ENCODE measurements around the gene RPUSD3. TPM values are rescaled to one million over a fixed set of nuclear protein-coding genes. Genes with fewer than 3 reads are reported as not detected.
A peak's percentile ranks its signal among the peaks of the same experiment; 100 is the strongest.
"Not testable (repeated sequence)": the region's sequence is repeated elsewhere in the genome, so short reads cannot be mapped to it uniquely, and the experiment has no call there.

The RPUSD3 gene
- polyA plus RNA-seq, 2 of the 4 experiments (the other 2 are of a cell fraction), result 38.9 to 44.5 TPM

GRCh38 chr3:9878700-9879099 is 34.9 kb upstream of the RPUSD3 start:
- ChIA-PET CTCF (interaction anchor here (0.6 to 3.0 kb wide), 6 partner anchors 13 to 104 kb away, joined by 3 to 16 read pairs (median 6); partner anchors contain the start of gene CRELD1), POLR2A (interaction anchor here (1.9 kb wide), 1 partner anchor 11 kb away, joined by 21 read pairs; the partner anchor contains the start of gene JAGN1)
- ATAC-seq, result peak; percentile 84 to 88
- TF ChIP-seq, protein P1, sequence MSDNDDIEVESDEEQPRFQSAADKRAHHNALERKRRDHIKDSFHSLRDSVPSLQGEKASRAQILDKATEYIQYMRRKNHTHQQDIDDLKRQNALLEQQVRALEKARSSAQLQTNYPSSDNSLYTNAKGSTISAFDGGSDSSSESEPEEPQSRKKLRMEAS (IDR thresholded peaks at IDR 0.05), result 0 out of 2 replicates have a peak, but pooled peaks have one; percentile 32
- TF ChIP-seq USF2 (IDR thresholded peaks at IDR 0.05), result no peak
- no peak for TF ChIP-seq JUN (IDR thresholded peaks at IDR 0.05)
- no peak for TF ChIP-seq HDAC2 (IDR thresholded peaks at IDR 0.05)
- no peak for TF ChIP-seq SMC3 (IDR thresholded peaks at IDR 0.05)
- no peak for TF ChIP-seq HOXB5 (CRISPR knock-in tag; IDR thresholded peaks at IDR 0.05)
- no peak for TF ChIP-seq FOSL2 (IDR thresholded peaks at IDR 0.05)
- peak; percentile 40 for TF ChIP-seq FOSL2 (CRISPR knock-in tag; IDR thresholded peaks at IDR 0.05)
- WGBS (ENCODE audit: missing lambda C conversion rate), result 8% methylated on average over 4 of the region's 5 CpGs
- Histone ChIP-seq H3K4me3 (no peak overlapping the region; the same call in 2 of the 3 replicates), H3K4me2 (peak overlapping the region; percentile 61), H3K9me3 (no peaks in the 10 kb centered on the region), H3K4me1 (peaks cover 31% of the 10 kb centered on the region), H3K27ac (peak overlapping the region; percentile 75 to 82)
- DNase-seq (ENCODE audit: low read depth in 1 of 2, low spot score in 1 of 2), result peak; percentile 65 to 74
- FAIRE-seq, result no peak

DNA sequence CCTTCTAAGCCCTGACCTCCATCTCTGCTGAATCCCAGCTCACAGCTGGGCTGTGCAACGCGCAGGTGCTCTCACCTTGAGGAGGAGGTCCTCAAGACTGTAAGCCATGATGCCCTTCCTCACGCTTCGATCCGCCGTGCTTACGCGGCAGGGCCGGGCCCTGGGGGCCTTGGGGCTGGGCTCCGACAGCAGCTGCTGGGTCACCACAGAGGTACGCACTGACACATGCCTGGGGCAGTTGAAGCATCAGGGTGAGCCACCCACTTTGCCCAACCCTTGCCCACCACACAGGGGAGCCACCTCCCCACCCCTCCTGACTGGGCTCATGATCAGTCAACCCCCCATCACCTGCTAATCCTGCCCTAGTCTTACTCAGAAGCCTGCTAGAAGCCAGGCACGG is 33.2 kb upstream of the RPUSD3 start:
- 98% methylated on average over 11 of the region's 12 CpGs for WGBS (ENCODE audit: missing lambda C conversion rate)
- Histone ChIP-seq H3K4me1 (peaks cover 30% of the 10 kb centered on the region), H3K27ac (peak overlapping the region; percentile 8 to 75; a peak in 1 of 6 replicates), H3K4me3 (no peak overlapping the region), H3K4me2 (no peak overlapping the region), H3K9me3 (no peaks in the 10 kb centered on the region)
- ChIA-PET POLR2A (no interaction called here), CTCF (interaction anchor here (0.7 to 1.0 kb wide), 2 partner anchors 12 to 100 kb away, joined by 3 read pairs; no protein-coding TSS in a partner anchor)
- DNase-seq (ENCODE audit: low read depth in 1 of 2, low spot score in 1 of 2) (no peak), FAIRE-seq (no peak), ATAC-seq (no peak)
- 0 out of 5 replicates have a peak, but pooled peaks of 1 of the 2 experiments have one; percentile 7 for TF ChIP-seq RAD21 (conservative IDR thresholded peaks at IDR 0.05 in 1 of 2, IDR thresholded peaks at IDR 0.05 in 1 of 2)
- TF ChIP-seq HOXA7 (CRISPR knock-in tag; IDR thresholded peaks at IDR 0.05), result no peak

- H3K4me3 ChIP-seq; ATAC-seq; POLR2A ChIA-PET; DNase-seq (ENCODE audit: low read depth in 1 of 2, low spot score in 1 of 2); FAIRE-seq; H3K9me3 ChIP-seq; H3K4me2 ChIP-seq: not testable (repeated sequence)
- CTCF ChIA-PET, result interaction anchor here (0.8 to 2.8 kb wide), 3 partner anchors 8 to 70 kb away, joined by 3 to 9 read pairs (median 7); no protein-coding TSS in a partner anchor
- Histone ChIP-seq H3K27ac (peak overlapping the region; percentile 8 to 26; a peak in 2 of 6 replicates), H3K4me1 (peaks cover 37% of the 10 kb centered on the region)
- 75% methylated on average over 4 of the region's 4 CpGs for WGBS (ENCODE audit: missing lambda C conversion rate)
These were observed 32.4 kb upstream of the RPUSD3 start for GRCh38 chr3:9876255-9876654.

DNA sequence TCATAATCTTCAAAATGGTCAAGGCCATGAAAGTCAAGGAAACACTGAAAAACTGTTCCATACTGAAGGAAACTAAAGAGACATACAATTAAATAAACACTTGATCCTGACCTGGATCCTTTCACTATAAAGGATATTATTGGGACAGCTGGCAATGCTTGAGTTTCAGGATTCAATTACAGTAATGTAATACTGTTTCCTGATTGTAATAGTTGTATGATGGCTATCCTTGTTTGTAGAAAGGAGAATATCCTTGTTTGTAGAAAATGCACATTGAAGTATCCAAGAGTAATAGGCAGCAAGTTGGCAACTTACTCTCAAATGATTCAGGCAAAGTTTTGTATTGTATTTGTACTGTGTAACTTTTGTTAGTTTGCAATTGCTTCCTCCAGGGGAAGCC is 31.6 kb upstream of the RPUSD3 start:
- Histone ChIP-seq H3K27ac (peak overlapping the region; percentile 8 to 26; a peak in 2 of 6 replicates), H3K4me2 (no peak overlapping the region), H3K9me3 (no peaks in the 10 kb centered on the region), H3K4me1 (peaks cover 46% of the 10 kb centered on the region), H3K4me3 (no peak overlapping the region)
- ATAC-seq, result no peak
- no peak for DNase-seq (ENCODE audit: low read depth in 1 of 2, low spot score in 1 of 2)
- no peak for FAIRE-seq
- ChIA-PET CTCF (interaction anchor here (2.4 to 2.8 kb wide), 2 partner anchors 9 to 71 kb away, joined by 7 to 9 read pairs; no protein-coding TSS in a partner anchor), POLR2A (no interaction called here)
- TF ChIP-seq FOSL2 (IDR thresholded peaks at IDR 0.05) (no peak), FOSL2 (CRISPR knock-in tag; IDR thresholded peaks at IDR 0.05) (no peak), REST (IDR thresholded peaks at IDR 0.05) (no peak), NFE2L2 (conservative IDR thresholded peaks at IDR 0.05; ENCODE audit: low read length) (no peak), PHF8 (IDR thresholded peaks at IDR 0.05; ENCODE audit: borderline replicate concordance, low read depth) (no peak)

DNA sequence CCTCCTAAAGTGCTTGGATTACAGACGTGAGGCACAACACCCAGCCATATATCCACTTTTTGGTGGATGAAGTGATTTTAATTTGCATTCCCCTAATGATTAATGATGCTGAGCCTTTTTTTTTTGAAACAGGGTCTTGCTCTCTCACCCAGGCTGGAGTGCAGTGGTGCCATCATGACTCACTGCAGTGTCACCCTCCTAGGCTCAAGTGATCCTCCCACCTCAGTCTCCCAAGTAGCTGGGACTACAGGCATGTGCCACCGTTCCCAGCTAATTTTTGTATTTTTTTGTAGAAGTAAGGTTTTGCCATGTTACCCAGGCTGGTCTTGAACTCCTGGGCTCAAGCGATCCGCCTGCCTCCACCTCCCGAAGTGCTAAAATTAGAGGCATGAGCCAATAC is 28.3 kb upstream of the RPUSD3 start:
- ATAC-seq; H3K9me3 ChIP-seq; DNase-seq (ENCODE audit: low read depth in 1 of 2, low spot score in 1 of 2); FAIRE-seq; H3K4me2 ChIP-seq; POLR2A ChIA-PET; H3K4me3 ChIP-seq: not testable (repeated sequence)
- Histone ChIP-seq H3K27ac (peak overlapping the region in 1 of 2 experiments; percentile 76; a peak in 4 of 6 replicates), H3K4me1 (peaks cover 21% of the 10 kb centered on the region)
- WGBS (ENCODE audit: missing lambda C conversion rate), result 94% methylated on average over 5 of the region's 5 CpGs
- CTCF ChIA-PET, result interaction anchor here (0.8 to 2.0 kb wide), 3 partner anchors 11 to 61 kb away, joined by 4 to 5 read pairs (median 4); partner anchors contain the start of gene CRELD1
